Left ventricle myocardium superior (tissue), 1 donor: ENCODE data around the gene FGD4. TPM values are rescaled to one million over a fixed set of nuclear protein-coding genes. Genes with fewer than 3 reads are reported as not detected.

Source experiments
- ATAC-seq: fragments of 200-7000 bp; cut with Tn5 transposase; one replicate; pipeline ENCODE4 v1.9.1; 2020; ENCODE audit warnings: mild to moderate bottlenecking, moderate library complexity
- DNase-seq: peaks from one replicate; pipeline ENCODE4 v3.0.0-alpha.2; 2020
- intact Hi-C: fragments of 100-400 bp; cut with micrococcal nuclease; formaldehyde crosslinking; loops from one replicate; pipeline ENCODE4 v1.11.0; 2022
- total RNA-seq: library from RNA; stranded (reverse); fragmentation: NEBNext Ultra II Directional; extraction: Animal tissue kit (Norgen Biotek cat#: 25700); gene quantifications from one replicate; pipeline ENCODE4 v1.2.1, GENCODE V29; 2021
- donor health status: DM: no; HTN: yes; CAD: no; lungs with severe emphysema.

Gene FGD4
- total RNA-seq, 1 donor from 2014 or later: 21.7 TPM

DNA sequence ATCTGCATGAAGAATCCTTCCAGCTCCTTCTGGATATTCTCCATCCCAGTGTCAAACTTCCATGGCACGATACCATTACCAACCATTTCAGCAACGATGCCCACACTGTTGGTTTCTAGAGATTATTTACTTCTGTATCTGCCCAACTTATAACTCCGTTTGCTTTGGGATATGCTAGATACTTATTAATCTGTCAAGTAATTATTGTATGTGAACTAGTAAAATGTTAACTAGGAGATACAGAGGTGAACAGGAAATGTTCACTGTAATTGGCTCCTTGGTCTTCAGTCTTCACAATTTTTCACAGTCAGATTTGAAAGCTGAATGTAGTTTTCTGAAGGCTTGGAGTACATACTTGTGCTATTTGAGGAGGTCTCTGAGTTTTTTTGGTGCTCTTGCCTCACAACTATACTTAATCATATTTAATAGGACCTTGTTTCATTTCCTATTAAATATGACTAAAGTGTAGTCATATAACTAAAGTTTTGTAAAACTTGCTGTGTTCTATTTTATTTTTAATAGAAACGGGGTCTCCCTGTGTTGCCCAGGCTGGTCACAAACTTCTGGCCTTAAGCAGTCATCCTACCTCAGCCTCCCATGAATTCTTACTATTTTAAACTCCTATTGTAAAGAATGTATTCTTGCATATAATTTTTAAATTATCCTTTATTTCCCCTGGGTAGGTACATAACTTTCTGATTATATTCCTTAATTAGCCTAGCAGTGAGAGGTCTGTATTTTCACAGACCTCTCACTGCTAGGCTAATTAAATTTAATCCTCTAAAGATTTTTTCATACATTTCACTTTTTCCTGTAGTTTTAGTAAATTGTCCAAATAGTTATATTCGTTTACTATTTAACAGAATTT, 79.7 kb downstream of the FGD4 start:
- ATAC-seq: no peak
- no peak for DNase-seq
- intact Hi-C loops: no loop called here

DNA sequence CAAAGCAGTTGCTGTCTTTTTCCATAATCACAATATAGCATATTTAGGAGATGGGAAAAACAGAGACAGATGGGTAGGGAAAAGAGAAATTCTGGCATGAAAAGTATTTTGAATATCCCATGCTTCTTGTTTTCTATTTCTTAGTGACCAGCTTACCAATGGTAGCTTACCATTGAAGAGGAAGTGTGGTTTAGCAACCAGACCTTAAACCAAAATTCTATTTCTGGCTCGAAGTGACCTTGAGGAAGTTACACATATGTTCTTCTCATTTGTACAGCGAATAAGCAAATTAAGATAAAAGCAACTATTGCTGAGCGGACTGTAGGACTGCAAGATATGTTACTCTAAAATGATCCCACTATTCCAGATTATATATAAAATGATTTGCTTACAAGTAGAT, 82.9 kb downstream of the FGD4 start:
- ATAC-seq (peak; percentile 69), DNase-seq (no peak)
- intact Hi-C loops: no loop called here

- no peak for DNase-seq
- intact Hi-C loops: no loop called here
These were observed 84.1 kb downstream of the FGD4 start for GRCh38 chr12:32483499-32483898.

DNA sequence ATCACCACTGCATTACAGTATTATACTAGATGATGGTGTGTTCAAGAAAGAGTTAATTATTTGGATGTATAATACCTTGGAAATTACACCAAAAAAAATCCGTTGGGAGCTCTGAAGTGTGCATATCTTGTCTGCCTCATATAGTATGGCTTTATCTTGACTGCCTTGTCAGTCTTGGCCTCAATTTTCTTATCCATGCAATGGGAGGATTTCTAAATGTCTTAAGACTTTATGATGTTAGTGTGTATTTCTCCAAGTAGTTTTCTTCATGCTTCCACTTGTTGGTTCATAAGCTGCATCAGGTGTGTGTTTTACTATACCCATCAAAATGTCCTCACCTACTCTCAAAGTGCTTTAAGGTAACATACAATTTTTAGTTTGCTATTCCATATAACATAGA, 84.6 kb downstream of the FGD4 start:
- intact Hi-C loops: no loop called here
- ATAC-seq (no peak), DNase-seq (no peak)

More at GRCh38 chr12:32483499-32483898, 84.1 kb downstream of the FGD4 start:
- peak; percentile 77 for ATAC-seq

DNA sequence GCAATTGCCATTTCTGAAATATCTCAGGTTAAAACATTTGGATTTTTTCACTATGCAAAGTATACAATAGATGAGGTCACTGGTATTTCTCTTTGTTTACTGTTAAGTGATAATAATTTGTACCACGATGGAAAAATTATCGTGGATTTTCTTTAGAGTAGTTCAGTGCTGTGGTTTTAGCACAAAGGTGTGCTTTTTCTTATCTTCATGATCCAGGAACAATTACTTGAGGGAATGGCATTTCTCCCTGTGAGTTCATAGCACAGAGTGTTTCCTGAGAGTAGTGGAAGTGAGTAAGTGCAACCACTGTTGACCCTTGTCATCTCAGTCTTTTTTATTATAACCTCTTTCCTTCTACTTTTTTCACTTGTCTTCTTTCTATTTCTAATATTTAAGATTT, 86.8 kb downstream of the FGD4 start:
- intact Hi-C loops: no loop called here
- ATAC-seq (no peak), DNase-seq (no peak)

DNA sequence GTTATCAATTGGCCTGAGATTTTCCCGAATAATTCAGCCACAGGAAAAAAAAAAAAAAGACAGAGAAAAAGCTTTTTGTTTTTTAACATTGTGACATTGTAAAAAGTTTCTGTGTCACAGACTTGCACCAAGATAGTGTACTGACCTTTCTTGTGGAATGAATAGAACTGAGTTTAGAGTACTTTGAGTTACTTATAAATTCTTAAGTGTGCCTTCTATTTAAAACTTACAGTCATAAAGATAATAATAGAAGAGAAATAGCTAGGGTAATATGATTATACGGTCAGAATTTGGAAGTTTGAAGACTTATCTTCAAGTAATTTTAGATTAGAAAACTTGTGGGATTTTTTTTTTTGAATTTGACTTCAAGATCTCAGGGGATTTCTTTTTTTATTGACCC, 88.8 kb downstream of the FGD4 start:
- ATAC-seq (peak; percentile 26), DNase-seq (no peak)
- intact Hi-C loops: no loop called here

- intact Hi-C loops: no loop called here
- ATAC-seq (no peak), DNase-seq (no peak)
These were observed 89.7 kb downstream of the FGD4 start for GRCh38 chr12:32489070-32489469.

- intact Hi-C loops: no loop called here
- no peak for DNase-seq
- ATAC-seq: no peak
These were observed 91.4 kb downstream of the FGD4 start for GRCh38 chr12:32490801-32491200.

GRCh38 chr12:32493282-32493681, 93.9 kb downstream of the FGD4 start:
- intact Hi-C loops: no loop called here
- DNase-seq (no peak), ATAC-seq (no peak)

- no peak for ATAC-seq
- intact Hi-C loops: no loop called here
- DNase-seq: no peak
These were observed 95.3 kb downstream of the FGD4 start for GRCh38 chr12:32494656-32495055.

GRCh38 chr12:32496946-32497345, 97.6 kb downstream of the FGD4 start:
- intact Hi-C loops: no loop called here
- DNase-seq: no peak
- ATAC-seq: peak; percentile 46

GRCh38 chr12:32497864-32498263, 98.5 kb downstream of the FGD4 start:
- intact Hi-C loops: no loop called here
- no peak for DNase-seq
- no peak for ATAC-seq

DNA sequence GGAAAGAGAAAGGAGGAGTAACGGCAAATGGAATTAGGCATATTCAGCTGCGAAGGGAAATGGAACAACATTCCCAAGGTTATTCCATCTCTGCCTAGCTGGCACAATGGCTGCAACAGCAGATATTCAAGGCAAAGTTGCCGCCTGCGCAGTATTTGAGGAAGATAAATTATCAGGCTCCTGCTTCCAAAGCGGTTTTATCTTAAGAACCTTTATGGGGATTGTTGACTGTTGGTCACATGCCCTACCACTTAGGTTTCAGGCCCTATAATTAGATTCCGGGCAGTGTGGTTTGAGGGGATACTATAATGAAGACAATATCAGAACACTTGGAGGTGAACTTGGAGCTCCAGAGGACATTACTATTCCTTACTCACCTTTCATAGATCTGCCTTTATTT, 99.7 kb downstream of the FGD4 start:
- intact Hi-C loops: no loop called here
- peak; percentile 38 for DNase-seq
- peak; percentile 75 for ATAC-seq

DNA sequence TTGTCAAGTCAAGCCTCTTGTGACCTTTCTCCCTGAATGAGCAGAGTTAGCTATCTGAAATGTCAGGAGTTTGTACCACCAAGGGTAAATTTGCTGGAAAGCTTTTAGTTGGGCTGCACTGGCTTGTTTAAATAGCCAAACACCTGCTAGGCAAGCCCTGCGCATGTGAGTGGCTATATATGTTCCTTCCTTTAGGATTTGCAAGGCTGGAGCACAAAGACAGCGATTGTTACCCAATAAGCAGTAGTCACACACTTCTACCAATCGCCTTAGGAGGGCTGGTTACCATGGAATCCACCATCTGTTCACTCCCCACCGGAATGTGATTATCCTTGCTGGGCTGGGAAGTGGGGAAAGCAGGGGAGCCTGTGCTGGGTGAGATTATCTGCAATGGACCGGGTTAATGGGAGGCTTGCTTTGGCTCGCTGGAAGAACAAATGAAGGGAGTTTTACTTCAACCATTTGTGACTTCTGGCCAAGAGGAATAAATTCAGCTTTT, 102.5 kb downstream of the FGD4 start:
- no peak for DNase-seq
- ATAC-seq: peak; percentile 67
- intact Hi-C loops: no loop called here

- intact Hi-C loops: no loop called here
- peak; percentile 61 for ATAC-seq
These were observed 103.5 kb downstream of the FGD4 start for GRCh38 chr12:32502693-32503502.

DNA sequence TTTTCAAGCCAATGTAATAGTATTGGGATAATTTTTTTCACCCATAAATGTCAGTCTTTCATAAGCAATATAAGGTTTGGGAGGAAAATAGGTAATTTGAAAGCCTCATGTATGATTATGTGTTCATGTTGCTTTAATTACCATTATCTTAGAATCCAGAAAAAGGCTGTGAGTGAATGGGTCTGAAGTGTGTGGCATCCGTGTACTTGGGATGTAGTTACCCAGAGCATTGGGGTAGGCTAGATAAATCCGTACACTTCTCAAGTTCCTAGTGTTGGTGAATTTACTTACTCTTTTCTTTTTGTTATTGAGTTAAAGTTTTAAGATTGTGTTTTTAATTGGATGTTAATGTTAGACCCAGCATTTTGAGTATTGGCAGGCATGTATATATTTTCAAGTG, 104.4 kb downstream of the FGD4 start:
- ATAC-seq: peak; percentile 23
- no peak for DNase-seq
- intact Hi-C loops: no loop called here

More at GRCh38 chr12:32502693-32503502, 103.5 kb downstream of the FGD4 start:
- no peak for DNase-seq

GRCh38 chr12:32504591-32504990, 105.2 kb downstream of the FGD4 start:
- ATAC-seq (no peak), DNase-seq (no peak)
- intact Hi-C loops: no loop called here

DNA sequence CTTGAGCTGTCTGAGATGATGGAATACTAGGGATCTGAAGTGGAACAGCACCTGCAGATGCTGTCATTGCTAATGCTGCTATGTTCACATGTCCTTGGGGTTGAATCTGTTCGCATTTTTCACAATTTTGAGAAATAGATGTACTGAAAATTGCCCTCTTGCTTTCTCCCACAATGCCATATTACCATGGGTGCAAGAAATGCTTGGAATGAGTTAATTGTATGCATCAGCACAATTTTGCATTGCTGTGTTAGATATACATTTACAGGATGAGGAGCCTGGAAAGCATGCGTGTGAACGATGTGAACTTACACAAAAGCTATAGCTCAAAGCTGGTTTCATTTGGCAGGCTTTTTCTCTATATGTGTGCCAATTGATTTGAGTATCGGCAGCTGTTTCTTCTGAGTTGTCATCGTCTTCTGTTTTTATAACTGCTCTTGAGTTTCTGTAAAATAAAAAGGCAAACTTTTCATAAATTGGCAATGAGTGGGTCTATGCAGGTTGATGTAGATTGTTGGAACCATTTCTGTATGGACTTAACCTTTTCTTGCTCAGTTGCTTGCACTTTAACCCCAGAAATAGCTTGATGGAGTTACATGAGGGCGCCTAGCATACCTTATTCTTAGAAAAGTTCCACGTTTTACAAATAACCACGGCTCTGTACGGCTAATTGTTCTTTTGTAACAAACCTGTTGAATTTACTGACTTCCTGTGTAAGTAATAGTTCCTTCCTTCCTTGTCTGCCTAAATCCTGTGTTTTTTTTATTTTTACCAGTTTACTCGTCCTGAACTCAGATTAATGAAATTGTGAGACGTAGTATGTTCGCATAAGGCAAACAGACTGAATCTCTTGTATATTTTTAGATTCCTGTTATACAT, 105.9 kb downstream of the FGD4 start:
- DNase-seq: no peak
- intact Hi-C loops: no loop called here
- no peak for ATAC-seq
